Neural progenitor cell (in vitro differentiated cells): ENCODE measurements around the gene STEAP3. TPM values are rescaled to one million over a fixed set of nuclear protein-coding genes. Genes with fewer than 3 reads are reported as not detected.

Source experiments
- DNase-seq: peaks from one replicate; pipeline ENCODE4 v3.0.0-alpha.2; 2016; ENCODE audit warnings: low spot score
- H2AFZ ChIP-seq: fragments of 200-600 bp; sonication (generic); replicated peaks from 2 replicates; pipeline ENCODE4 v1.6.1; 2016; ENCODE audit warnings: antibody characterized with exemption
- H3F3A ChIP-seq: fragments of 200-600 bp; sonication (generic); 2 replicates; pipeline ENCODE4 v1.6.1; 2016; ENCODE audit warnings: antibody characterized with exemption, low read depth
- H3K27ac ChIP-seq: fragments of 200-600 bp; sonication (generic); 2 replicates; pipeline ENCODE4 v1.5.1; 2016; ENCODE audit warnings: mild to moderate bottlenecking
- H3K27me3 ChIP-seq: fragments of 200-600 bp; sonication (generic); 2 replicates; pipeline ENCODE4 v1.6.1; 2016; ENCODE audit warnings: mild to moderate bottlenecking, moderate library complexity
- H3K36me3 ChIP-seq: fragments of 200-600 bp; sonication (generic); 2 replicates; pipeline ENCODE4 v1.5.1; 2016
- H3K4me1 ChIP-seq: fragments of 200-600 bp; sonication (generic); 2 replicates; pipeline ENCODE4 v1.6.1; 2016; ENCODE audit warnings: mixed run types
- H3K4me2 ChIP-seq: fragments of 200-600 bp; sonication (generic); 2 replicates; pipeline ENCODE4 v1.6.1; 2016
- H3K4me3 ChIP-seq: fragments of 200-600 bp; sonication (generic); 2 replicates; pipeline ENCODE4 v1.5.1; 2016
- H3K79me2 ChIP-seq: fragments of 200-600 bp; sonication (generic); 2 replicates; pipeline ENCODE4 v1.6.1; 2016; ENCODE audit warnings: low read depth
- H3K9ac ChIP-seq: fragments of 200-600 bp; sonication (generic); 2 replicates; pipeline ENCODE4 v1.6.1; 2016
- H3K9me3 ChIP-seq: fragments of 200-600 bp; sonication (generic); 2 replicates; pipeline ENCODE4 v1.5.1; 2016; ENCODE audit warnings: low read depth
- H4K20me1 ChIP-seq: fragments of 200-600 bp; sonication (generic); 2 replicates; pipeline ENCODE4 v1.6.1; 2016; ENCODE audit warnings: low read depth
- H3K27ac Mint-ChIP-seq: 3 replicates; pipeline ENCODE4 v1.8.0; 2021; ENCODE audit warnings: mixed read lengths
- H3K27me3 Mint-ChIP-seq: 2 replicates; pipeline ENCODE4 v1.8.0; 2022; ENCODE audit warnings: low read depth, mild to moderate bottlenecking, inconsistent platforms, moderate library complexity, mixed read lengths; ENCODE audit not compliant: insufficient read depth
- H3K36me3 Mint-ChIP-seq: 3 replicates; pipeline ENCODE4 v1.8.0; 2021; ENCODE audit warnings: mixed read lengths
- H3K4me1 Mint-ChIP-seq: 3 replicates; pipeline ENCODE4 v1.8.0; 2021; ENCODE audit warnings: mixed read lengths
- H3K4me3 Mint-ChIP-seq: 3 replicates; pipeline ENCODE4 v1.8.0; 2021; ENCODE audit warnings: mild to moderate bottlenecking, moderate library complexity, mixed read lengths
- H3K9me3 Mint-ChIP-seq: 3 replicates; pipeline ENCODE4 v1.8.0; 2020; ENCODE audit warnings: mixed read lengths
- EZH2 ChIP-seq: fragments of 200-600 bp; sonication (generic); IDR thresholded peaks from 2 replicates; pipeline ENCODE4 v1.6.1; 2017; ENCODE audit warnings: antibody characterized with exemption, mild to moderate bottlenecking, moderate library complexity
- EZH2phosphoT487 ChIP-seq: fragments of 200-600 bp; sonication (generic); IDR thresholded peaks from 2 replicates; pipeline ENCODE4 v1.6.1; 2017; ENCODE audit warnings: antibody characterized with exemption
- total RNA-seq: library from RNA; depleted of rRNA; stranded (reverse); fragments of >200 nt; gene quantifications from 2 replicates; pipeline ENCODE4 v1.2.3, GENCODE V29; 2015; ENCODE audit warnings: low replicate concordance
- TF ChIP-seq, protein P1 (sequence below): fragments of 200-600 bp; sonication (generic); IDR thresholded peaks from 2 replicates; pipeline ENCODE4 v1.5.1; 2017; ENCODE audit warnings: antibody characterized with exemption, mild to moderate bottlenecking

STEAP3 gene
- total RNA-seq, 1 donor from 2014 or later = 0.30 TPM

- no peak overlapping the region for H3K4me3 Mint-ChIP-seq
- no peaks in the 10 kb centered on the region for H3K36me3 Mint-ChIP-seq
- Histone ChIP-seq H3K79me2 (no peaks in the 10 kb centered on the region), H3K9me3 (no peaks in the 10 kb centered on the region), H3F3A (peaks cover 13% of the 10 kb centered on the region), H4K20me1 (no peaks in the 10 kb centered on the region), H3K4me2 (peak overlapping the region; percentile 24), H2AFZ (no peak overlapping the region), H3K4me3 (no peak overlapping the region), H3K27me3 (peaks cover 25% of the 10 kb centered on the region), H3K9ac (no peak overlapping the region), H3K4me1 (peaks cover 14% of the 10 kb centered on the region), H3K27ac (no peak overlapping the region), H3K36me3 (no peaks in the 10 kb centered on the region)
- peak; percentile 58 for DNase-seq
- H3K27me3 Mint-ChIP-seq = peaks cover 18% of the 10 kb centered on the region
- H3K4me1 Mint-ChIP-seq = peaks cover 3% of the 10 kb centered on the region
- TF ChIP-seq EZH2phosphoT487 (no peak), EZH2 (no peak)
- TF ChIP-seq, protein P1, sequence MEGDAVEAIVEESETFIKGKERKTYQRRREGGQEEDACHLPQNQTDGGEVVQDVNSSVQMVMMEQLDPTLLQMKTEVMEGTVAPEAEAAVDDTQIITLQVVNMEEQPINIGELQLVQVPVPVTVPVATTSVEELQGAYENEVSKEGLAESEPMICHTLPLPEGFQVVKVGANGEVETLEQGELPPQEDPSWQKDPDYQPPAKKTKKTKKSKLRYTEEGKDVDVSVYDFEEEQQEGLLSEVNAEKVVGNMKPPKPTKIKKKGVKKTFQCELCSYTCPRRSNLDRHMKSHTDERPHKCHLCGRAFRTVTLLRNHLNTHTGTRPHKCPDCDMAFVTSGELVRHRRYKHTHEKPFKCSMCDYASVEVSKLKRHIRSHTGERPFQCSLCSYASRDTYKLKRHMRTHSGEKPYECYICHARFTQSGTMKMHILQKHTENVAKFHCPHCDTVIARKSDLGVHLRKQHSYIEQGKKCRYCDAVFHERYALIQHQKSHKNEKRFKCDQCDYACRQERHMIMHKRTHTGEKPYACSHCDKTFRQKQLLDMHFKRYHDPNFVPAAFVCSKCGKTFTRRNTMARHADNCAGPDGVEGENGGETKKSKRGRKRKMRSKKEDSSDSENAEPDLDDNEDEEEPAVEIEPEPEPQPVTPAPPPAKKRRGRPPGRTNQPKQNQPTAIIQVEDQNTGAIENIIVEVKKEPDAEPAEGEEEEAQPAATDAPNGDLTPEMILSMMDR = peak; percentile 46
- H3K9me3 Mint-ChIP-seq = no peaks in the 10 kb centered on the region
- no peak overlapping the region for H3K27ac Mint-ChIP-seq
These were observed 5.1 kb upstream of the STEAP3 start for GRCh38 chr2:119218478-119219064.

DNA sequence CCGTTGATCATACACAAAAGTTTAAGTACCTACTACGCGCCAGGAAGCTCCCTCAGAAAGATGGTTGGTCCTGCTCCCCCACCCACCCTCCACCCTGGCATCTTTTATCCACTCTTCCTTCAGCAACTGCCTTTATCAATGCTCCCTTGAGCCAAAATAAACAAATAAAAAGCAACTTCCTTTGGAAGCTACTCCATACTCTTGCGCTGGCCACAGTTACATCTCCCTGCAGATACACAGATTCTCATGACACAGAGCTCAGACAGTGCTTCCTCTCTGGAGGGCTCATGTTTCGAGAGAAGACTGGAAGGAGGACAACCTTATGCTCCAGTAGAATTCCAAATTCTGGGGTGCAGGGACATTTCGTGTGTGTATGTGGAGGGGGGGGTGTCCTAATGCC lies 3.8 kb upstream of the STEAP3 start:
- Histone ChIP-seq H3K4me1 (peaks cover 22% of the 10 kb centered on the region), H3K9ac (no peak overlapping the region), H3K27ac (no peak overlapping the region), H3F3A (peaks cover 13% of the 10 kb centered on the region), H3K9me3 (no peaks in the 10 kb centered on the region), H3K4me2 (no peak overlapping the region), H4K20me1 (no peaks in the 10 kb centered on the region), H3K4me3 (no peak overlapping the region), H2AFZ (no peak overlapping the region), H3K36me3 (no peaks in the 10 kb centered on the region), H3K27me3 (peaks cover 38% of the 10 kb centered on the region), H3K79me2 (no peaks in the 10 kb centered on the region)
- Mint-ChIP-seq H3K9me3 (no peaks in the 10 kb centered on the region), H3K27ac (no peak overlapping the region), H3K27me3 (peaks cover 19% of the 10 kb centered on the region), H3K4me1 (peaks cover 3% of the 10 kb centered on the region), H3K36me3 (no peaks in the 10 kb centered on the region), H3K4me3 (no peak overlapping the region)
- no peak for DNase-seq
- TF ChIP-seq, protein P1 = no peak
- TF ChIP-seq EZH2 = no peak
- no peak for TF ChIP-seq EZH2phosphoT487

GRCh38 chr2:119220720-119221301 lies 2.8 kb upstream of the STEAP3 start:
- no peak for TF ChIP-seq EZH2phosphoT487
- TF ChIP-seq, protein P1 = no peak
- TF ChIP-seq EZH2 = no peak
- Histone ChIP-seq H3F3A (peaks cover 13% of the 10 kb centered on the region), H3K9me3 (no peaks in the 10 kb centered on the region), H3K9ac (no peak overlapping the region), H3K4me3 (no peak overlapping the region), H3K79me2 (no peaks in the 10 kb centered on the region), H3K4me1 (peaks cover 22% of the 10 kb centered on the region), H2AFZ (no peak overlapping the region), H3K27ac (no peak overlapping the region), H3K4me2 (no peak overlapping the region), H4K20me1 (no peaks in the 10 kb centered on the region), H3K36me3 (no peaks in the 10 kb centered on the region), H3K27me3 (peaks cover 47% of the 10 kb centered on the region)
- Mint-ChIP-seq H3K9me3 (no peaks in the 10 kb centered on the region), H3K27ac (no peak overlapping the region), H3K4me3 (no peak overlapping the region), H3K36me3 (no peaks in the 10 kb centered on the region), H3K27me3 (peaks cover 26% of the 10 kb centered on the region), H3K4me1 (peaks cover 3% of the 10 kb centered on the region)
- no peak for DNase-seq
